Activated T-cell treated with anti-CD3 and anti-CD28 coated beads, Interleukin-2, amount 50 U/mL, for 1 hour (primary cell): Measurements from ENCODE around the gene NARF.

ENCODE experiments used
- DNase-seq: peaks from one replicate; pipeline ENCODE4 v3.0.0-alpha.2; 2020

NARF gene

DNA sequence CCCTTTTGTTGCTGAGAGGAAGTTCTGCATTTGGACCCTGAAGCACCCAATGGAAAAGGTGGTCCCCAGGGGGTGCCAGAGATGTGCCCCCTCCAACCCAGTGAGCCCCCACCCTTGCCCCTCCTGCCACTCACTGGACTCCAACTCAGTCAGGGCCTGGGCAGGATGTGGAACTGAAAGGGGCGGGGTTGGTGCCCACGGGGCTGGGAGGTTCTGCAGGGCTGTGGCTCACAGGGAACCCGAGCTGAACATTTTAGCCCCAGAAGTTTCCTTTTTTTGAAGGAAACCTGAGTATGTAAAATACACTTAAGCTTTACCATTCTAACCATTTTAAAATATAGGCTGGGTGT, 24.4 kb upstream of the NARF start:
- DNase-seq = no peak

DNA sequence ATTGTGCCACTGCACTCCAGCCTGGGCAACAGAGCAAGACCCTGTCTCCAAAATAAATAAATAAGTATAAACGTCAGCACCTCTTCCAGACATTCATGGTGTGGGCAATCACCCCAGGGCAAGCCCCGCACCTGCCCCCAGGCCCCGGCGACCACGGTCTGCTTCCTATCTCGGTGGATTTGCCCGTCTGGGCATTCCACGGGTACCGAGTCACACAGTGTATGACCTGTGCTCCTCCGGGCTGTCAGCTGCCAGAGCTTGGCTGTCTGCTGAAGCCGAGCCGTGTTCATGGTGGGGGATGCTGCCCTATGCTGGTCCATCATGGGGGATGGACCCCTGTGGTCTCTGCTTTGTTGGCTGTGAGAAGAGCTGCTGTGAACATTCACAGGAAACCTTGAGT, 23.4 kb upstream of the NARF start:
- no peak for DNase-seq

DNA sequence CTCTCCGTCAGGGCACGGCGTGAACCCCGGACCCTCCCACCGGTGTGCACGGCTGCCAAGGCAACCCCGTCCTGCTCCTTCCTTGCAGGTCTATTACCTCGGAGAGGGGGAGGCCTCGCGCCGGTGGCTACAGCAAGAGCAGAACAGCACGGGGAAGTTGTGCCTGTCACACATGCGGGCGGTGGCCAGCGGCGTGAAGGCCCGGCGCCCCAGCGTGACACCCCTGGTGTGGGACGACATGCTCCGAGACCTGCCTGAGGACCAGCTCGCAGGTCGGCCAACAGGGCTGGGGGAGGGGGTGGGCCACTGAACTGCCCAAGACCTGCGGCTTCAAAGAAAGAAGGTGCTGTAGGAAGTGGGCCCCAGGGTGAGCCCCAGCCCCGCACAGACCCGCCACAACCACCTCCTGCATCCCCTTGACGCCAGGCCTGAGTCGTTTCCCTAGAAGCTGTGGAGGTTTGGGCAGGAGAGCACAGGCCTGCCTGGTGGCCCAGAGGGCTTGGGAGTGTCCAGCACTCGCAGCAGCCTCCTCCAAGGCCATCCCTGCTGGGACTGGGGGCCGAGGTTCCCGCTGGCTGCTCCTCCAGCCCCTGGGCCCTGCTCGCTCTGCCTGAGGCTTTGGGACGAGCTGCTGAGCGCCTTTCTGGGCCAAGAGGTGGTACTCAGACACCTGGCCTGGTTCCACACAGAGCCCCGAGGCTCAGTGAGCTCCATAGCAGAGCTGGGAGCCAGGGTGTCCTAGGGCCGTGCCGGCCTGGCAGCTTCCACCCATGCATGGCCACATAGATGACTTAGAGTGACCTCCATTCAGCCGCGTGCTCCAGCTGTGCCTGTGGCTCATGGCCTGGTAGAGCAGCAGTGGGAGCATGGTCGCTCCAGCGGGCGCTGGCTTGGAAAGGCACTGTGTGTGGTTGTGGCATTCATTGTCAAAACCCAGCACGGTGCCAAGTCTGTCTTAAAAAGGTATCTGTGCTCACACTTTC, 22.6 kb upstream of the NARF start:
- no peak for DNase-seq

DNA sequence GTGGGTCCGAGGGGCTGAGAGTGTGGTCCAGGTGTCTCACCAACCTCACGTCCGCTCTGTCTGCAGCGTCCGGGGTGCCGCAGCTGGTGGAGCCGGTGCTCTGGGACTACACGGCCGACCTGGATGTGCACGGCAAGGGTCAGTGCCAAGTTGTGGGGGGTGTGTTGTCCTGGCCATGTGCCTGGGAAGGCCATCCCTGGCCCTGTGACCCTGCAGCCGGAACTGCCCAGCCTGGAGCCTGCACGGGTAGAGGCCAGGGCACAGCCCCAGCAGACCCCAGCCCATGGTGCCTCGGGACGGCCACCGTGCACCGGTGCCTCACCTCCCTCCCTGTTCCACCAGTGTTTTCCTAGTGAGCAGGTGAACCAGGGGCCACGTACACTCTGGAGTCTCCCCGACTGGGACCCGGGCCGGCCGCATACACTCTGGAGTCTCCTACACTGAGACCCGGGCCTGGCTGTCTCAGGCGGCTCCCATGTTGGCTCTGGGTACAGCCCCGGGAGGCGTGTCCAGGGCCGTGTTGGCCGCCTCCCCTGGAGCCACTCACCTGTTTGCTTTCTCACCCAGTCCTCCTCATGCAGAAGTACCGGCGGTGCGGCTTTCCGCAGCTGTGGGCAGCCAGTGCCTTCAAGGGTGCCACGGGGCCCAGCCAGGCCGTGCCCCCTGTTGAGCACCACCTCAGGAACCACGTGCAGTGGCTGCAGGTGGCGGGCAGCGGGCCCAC, 21.8 kb upstream of the NARF start:
- no peak for DNase-seq

DNA sequence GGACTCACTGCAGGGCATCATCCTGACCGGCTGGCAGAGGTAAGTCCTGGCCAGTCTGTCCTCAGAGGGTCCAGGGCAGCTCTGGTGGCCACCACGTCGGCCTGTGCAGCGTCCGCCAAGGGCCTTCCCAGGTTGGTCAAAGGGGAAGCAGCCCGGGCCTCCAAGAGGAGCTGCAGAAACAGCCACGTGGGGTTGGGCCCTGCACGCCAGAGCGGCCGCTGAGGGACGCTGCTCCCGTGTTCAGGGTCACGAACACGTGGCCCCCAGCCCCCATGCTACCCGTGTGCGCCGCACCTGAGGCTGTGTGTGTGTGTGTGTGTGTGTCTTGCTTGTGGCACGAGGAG, 21.2 kb upstream of the NARF start:
- no peak for DNase-seq

DNA sequence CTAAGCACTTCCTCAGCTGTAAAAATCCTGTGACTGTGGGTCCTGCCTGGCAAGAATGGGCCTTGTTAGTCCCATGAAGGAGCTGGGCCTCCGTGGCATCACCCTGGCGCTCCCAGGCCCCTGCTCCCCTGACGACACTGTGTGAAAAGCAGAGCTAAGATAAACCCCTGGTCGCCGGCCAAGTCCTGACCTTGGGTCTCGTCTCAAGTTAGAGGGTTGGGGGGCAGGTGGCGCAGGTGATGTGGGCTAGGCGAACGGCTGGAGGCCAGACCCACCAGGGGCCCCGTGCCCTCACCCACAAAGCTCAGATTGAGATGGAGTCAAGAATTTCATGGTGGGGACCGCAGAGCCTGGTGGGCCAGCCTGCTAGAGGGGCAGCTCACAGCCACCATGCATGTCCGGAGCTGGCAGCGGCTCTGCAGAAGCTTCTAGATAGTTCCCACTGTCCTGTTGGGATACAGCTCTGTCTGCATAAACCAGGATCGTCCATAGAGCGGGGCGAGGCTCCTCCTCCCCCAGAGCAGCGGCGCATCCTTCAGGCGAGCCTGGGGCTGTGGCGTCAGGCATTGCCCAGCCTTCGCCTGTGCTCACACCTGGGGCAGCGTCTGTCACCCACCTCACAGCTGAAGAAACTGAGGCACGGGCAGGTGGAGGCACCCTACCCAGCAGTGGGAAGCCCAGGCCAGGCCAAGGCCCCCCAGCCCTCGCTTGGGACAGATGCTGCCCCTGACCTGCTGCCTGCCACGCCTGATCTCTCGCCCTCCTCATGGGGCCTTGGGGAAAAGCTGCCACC, 19.9 kb upstream of the NARF start:
- no peak for DNase-seq

DNA sequence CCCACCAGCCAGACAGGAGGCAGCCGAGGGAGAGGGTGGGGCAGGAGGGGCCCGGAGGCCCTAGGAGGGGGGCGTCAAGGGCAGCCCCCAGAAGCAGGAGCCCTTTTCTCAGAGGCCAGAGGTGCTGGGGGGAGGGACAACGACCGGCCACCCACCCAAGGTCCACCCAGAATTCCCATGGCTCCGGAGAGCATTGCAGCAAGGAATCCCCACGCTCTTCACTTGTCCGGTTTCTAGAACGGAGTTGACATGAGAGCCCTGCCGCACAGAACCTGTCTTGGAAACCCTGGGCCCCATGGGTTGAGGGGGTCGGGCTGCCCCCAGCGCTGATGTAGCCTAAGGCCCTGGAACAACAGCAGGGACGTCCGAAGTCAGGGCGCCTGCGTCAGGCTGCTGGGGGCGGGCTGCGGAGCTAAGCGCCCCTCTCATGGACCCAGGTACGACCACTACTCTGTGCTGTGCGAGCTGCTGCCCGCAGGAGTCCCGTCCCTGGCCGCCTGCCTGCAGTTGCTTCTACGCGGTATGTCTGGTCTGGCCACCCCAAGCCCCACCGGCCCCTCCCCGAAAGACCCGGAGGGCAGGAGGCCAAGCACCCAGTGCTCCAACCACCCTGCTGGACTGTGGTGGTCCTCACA, 19.2 kb upstream of the NARF start:
- no peak for DNase-seq

DNA sequence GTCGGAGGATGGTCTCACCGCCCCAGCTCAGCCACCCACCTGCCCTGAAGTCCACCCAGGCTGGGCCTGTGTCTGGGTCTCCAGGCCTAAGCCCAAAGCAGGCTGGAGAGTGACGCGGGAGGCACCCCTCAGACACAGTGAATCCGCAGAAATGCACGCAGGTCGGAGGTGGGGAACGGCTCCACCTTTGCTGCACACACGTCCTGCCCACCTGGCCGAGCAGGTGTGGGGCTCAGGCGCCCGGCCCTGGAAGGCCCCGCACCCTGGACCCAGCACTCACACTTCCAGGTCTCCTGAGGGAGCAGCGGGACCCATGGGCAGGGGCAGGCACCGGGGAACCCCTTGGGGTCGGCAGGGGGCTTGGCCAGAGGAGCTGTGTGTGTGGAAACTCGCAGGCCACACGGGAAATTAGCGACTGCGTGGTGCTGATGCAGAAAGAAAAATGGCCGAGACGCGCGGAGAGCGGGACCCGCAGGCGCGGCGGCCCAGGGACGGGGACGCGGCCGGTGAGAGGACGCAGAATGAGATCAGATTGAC, 18.6 kb upstream of the NARF start:
- no peak for DNase-seq

DNA sequence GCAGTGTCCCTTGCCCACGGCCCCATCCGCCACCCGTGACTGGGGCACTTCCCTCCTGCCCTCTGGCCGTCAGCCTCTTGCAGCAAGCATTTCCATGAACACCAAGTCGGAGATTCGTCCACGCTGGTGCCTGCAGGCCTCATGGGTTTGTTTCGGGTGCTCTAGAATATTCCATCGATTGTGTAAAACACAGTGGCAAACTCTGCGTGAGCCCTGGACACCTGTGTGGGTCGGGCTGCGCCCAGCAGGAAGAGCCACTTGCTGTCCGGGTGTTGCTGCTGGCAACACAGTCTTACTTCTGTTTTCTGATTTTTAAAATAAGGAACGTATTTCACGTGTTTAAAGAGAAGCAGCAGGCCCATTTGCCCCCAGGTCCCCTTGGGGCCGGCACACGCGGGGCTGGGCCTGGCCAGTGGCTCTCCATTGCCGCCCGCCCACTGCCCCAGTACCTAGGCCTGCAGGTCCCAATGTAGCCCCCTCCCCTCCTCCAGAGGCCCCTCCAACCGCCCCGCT, 18.0 kb upstream of the NARF start:
- DNase-seq = no peak

DNA sequence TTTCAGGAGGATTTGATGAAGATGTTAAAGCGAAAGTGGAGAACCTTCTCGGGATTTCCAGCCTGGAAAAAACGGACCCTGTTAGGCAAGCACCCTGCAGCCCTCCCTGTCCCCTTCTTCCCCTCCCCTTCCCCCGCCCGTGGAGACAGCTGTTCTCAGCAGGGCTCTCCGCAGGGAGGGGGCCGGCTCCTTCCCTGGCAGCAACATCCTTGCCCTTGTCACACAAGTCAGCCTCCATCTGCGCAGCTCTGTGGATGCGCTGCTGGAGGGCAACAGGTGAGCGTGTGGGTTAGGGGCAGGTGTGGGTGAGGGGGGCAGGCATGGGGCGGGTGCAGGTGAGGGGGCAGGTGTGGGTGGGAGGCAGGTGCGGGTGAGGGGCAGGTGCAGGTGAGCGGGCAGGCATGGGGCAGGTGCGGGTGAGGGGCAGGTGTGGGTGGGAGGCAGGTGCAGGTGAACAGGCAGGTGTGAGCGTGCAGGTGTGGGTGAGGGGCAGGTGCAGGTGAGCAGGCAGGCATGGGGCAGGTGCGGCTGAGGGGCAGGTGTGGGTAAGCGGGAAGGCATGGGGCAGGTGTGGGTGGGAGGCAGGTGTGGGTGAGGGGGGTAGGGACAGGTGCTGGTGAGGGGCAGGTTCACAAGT, 17.4 kb upstream of the NARF start:
- DNase-seq = no peak

DNA sequence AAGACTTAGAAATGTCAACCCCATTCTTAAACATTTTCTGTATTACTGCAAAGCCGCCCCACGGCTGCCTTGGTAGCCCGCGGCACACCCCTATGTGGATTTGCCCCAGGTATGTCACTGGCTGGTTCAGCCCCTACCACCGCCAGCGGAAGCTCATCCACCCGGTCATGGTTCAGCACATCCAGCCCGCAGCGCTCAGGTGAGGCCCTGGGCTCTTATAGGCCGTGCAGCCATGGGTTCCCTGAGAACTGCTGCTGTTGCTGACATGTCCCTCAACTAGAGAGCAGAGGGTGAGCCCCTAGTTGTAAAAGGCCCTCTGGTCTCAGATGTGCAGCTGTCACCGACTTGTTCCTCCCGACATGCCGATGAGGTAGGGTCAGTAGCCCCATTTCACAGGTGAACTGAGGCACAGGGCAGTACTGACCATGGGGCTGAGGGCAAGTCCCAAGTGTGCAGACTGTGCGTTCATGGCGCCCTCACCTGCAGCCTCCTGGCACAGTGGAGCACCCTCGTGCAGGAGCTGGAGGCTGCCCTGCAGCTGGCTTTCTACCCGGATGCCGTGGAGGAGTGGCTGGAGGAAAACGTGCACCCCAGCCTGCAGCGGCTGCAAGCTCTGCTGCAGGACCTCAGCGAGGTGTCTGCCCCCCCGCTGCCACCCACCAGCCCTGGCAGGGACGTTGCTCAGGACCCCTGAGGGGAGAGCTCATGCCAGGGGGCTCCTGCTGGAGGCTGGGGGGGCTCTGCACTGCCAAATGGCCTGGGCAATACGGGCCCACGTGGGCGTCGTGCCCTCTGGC, 16.7 kb upstream of the NARF start:
- DNase-seq = no peak

DNA sequence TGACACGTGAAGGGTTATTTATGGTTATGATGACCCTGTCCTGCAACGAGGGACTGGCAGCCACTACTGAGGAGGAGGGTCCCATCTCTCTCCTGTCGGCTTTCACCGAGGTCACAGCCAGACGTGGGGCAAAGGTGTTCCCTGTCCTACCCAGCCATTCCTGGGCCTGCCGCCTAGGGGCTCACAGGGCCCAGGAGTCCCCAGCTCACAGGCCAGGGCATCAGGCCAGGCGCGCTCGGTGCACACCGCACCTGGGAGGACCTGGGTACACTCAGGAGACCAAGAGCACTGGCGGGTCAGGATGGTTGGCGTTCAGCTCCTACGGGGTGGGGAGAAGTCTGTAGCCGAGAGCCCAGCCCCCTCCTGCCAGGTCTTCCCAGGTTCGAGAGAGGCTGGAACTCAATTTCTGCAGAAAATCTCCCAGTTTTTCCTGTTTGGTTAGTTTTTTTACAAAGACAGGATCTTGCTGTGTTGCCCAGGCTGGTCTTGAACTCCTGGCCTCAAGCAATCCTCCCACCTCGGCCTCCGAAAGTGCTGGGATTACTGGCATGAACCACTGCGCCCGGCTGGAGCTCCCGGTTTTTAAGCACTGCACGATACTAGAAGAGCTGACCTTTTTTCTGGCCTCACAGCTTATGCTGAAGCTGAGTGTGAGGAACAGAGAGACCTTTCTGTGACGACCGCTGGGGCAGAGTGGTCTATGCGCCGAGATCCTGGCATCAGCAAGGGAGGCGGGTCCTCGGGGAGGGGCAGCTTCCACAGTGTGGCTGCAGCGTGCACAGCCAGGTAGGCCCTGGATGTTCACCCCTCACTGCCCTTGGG, 15.7 kb upstream of the NARF start:
- DNase-seq = no peak

DNA sequence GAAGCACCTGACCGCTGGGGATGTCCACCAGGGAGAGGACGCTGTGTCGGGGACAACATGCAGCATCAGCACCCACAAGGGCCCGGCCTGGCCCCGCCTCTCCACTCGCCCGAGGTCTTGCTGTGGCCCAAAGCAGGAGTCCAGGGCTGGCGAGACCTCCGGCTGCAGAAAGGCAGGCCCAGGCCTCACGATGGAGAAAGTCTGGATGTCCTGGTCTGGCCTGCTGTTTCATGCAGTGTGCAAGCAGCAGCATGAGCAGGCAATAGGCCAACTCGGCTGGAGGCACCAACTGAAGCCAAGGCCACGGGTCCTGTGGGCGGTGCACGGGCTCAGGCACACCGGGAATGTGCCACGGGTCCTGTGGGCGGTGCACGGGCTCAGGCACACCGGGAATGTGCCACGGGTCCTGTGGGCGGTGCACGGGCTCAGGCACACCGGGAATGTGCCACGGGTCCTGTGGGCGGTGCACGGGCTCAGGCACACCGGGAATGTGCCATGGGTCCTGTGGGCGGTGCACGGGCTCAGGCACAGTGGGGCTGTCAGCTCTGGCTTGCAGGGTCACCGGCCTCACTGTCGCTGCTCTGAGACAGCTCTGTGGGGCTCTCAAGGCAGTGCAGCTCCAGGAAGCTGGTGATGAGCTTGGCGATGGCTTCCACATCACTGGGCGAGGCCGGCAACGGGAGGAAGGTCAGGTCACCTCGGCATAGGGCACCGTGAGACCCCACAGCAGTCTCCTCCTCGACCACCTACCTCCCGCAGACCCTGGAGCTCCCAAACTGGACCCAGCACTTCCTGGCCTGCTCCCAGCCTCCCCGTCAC, 14.9 kb upstream of the NARF start:
- no peak for DNase-seq

DNA sequence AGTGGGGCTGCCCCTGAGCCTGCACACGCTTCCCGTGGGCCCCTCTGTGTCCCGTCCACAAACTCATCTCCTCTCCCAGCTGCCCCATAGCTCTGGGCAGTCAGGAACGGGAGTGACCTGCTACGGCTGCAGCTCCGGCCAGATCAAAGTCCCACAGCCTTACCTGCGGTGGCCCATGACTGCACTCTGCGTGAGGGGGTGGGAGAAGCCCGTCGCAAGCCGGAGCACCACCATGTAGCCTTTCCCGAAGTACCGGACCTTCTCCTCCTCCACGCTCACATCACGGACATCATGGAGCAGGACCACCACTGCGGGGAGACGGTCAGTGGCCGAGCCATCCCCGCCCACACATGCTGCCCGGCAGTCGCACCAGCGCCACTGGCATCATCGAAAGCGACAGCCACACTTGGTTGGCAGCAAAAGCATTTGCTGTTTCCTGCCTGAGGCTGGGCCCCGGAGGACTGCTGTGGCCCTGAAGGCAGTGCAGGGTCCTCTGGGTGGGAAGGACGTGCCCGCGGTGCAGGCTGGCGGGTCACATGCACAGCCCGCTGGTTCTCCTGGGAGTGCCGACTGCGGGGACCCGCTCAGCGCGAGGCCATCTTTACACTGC, 14.2 kb upstream of the NARF start:
- no peak for DNase-seq

DNA sequence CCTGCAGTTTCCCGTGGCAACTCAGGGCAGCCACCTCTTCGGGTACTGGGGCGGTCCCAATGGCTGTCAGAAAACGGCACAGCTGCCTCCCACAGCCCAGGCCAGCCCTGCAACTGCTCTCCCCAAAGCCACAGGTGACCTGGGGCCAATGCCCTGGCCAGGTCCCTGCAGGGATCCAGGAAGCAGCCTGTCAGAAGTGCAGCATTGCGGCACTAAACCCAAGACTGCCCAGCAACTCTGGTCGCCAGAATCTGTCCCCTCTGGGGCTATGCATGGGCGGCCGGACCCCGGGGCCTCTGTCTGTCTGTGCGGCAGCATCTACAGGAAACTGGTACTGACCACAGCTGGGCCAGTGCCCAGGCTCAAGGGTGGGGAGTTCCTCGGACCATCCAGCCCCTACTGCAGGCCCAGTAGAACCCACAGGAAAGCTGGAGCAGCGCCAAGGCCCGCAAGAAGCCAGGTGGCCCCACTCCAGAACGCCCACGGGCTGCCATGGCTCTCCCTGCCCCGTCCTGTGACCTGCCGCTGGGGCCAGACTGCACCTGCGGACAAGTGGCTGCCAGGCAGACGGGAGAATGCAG, 13.5 kb upstream of the NARF start:
- DNase-seq = no peak

DNA sequence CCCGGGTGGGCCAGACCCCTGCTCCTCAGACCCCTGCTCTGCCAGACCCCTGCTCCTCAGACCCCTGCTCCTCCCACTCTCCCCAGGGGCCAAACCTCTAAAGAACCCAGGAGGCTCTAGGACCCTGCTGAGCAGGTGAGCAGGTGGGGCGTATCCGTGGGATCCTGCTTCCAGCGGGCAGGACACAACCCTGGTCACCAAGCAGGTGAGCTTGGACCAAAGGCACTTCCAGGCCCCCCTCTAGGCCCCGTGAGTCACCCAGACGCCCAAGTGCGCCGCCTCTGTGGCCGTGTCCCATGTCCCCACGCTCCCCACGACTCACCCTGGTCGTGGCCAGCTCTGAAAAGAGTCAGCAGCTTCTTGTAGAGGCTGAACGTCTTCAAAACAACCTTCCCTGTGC, 13.0 kb upstream of the NARF start:
- DNase-seq = no peak

DNA sequence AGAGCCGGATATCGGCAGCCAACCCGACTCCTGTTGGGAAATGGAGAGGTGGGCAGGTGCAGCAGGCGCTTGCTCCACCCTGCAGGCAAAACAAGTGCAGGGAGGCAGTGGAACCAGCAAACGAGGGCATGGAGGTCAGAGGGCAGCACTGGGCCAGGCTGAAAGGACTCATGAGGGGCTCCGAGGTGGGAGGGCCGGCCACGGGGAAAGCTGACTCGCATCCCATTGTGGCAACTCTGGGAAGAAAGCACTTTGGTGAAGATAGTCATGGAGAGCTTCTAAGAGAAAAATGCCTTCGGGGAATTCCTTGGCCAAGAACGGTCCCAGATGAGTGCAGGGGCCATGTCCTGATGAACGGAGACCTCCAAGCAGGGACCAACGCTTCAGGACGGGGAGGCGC, 12.4 kb upstream of the NARF start:
- DNase-seq = no peak

DNA sequence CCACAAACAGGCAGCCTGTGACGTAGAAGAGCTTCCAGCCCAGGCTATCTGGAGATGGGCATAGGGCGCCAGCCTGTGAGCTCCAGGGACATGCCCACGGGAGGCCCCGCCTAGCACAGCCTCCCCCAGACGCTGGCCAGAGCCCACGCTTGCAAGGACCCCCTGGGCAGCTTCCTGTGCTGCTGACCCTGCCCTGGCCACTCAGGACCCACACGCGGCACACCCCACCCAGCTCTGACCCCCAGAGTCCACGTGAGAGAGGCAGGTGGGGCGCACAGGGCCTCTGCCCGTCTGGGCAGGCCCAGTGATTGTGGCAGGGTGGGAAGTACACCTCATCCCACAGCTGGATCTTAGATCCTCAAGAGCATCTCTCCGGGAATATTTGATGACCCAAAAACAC, 11.9 kb upstream of the NARF start:
- DNase-seq = no peak

DNA sequence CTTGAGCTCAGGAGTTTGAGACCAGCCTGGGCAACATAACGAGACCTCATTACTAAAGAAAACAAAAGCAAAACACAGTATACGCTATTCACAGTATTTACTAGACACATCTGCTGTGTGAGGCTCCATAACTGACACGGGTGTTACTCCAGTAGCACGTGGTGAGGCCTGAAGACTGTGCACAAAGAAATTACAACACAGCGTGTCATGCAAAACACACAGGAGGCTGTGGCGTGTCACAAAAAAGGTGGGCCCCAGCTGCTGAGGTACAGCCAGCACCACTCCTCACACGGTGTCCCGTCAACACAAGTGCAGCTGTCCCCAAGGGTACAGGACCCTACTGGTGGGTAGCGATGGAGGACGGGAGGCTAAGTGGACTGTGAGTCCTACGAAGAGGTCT, 10.7 kb upstream of the NARF start:
- no peak for DNase-seq
